GM21529 (cell line): Measurements from ENCODE around the gene CDCA3.
"Not testable (repeated sequence)": the region's sequence is repeated elsewhere in the genome, so short reads cannot be mapped to it uniquely, and the experiment has no call there.

Source experiments
- ATAC-seq: cut with Tn5 transposase; IDR thresholded peaks from one replicate; pipeline ENCODE4 v1.9.1; 2021; ENCODE audit not compliant: unreplicated experiment

CDCA3 gene

DNA sequence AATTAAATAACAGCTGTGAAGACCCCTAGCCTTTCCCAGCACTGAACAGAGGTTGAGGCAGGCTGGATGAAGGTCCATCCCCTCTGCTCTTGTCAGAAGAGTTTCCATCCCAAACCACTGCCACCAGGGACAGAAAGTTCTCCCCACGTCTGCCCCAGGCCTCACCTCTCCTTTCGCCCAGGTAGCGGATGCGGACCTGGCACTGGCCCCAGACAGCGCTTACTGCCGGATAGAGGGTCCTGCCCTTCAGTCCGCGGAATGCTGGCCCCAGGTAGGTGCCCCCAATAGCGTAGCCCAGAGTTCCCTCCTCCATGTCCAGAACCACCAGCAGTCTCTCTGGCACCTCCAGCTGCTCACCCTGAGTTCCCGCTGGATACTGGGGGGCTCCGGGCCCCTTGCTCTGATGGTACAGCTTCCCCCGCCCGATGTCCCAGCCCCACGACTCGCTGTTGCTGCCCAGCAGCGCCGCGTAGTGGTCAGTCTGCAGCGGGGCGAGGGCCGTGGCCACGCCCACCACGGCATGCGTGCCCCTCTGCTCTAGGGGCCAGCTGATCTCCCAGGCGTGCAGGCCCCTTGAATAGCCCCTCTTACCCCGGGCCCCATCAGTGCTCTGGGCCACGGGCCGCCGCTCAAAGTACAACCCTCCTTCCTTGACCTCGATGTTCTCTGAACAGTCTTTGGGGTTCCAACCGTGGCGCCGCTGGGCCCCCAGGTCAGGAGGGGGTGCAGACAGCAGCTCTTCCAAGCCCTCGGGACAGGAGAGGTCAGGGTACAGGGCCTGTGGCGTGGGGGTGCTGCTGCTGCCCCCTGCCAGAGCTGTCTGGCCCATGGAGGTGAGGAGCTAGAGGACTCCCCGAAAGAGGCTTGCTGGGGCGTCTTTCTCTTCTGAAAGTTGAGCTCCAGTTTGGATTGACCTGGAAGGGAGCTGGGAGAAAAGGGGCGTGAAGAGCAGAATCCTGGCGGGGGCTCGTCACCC is 21.3 kb upstream of the CDCA3 start:
- no peak for ATAC-seq

DNA sequence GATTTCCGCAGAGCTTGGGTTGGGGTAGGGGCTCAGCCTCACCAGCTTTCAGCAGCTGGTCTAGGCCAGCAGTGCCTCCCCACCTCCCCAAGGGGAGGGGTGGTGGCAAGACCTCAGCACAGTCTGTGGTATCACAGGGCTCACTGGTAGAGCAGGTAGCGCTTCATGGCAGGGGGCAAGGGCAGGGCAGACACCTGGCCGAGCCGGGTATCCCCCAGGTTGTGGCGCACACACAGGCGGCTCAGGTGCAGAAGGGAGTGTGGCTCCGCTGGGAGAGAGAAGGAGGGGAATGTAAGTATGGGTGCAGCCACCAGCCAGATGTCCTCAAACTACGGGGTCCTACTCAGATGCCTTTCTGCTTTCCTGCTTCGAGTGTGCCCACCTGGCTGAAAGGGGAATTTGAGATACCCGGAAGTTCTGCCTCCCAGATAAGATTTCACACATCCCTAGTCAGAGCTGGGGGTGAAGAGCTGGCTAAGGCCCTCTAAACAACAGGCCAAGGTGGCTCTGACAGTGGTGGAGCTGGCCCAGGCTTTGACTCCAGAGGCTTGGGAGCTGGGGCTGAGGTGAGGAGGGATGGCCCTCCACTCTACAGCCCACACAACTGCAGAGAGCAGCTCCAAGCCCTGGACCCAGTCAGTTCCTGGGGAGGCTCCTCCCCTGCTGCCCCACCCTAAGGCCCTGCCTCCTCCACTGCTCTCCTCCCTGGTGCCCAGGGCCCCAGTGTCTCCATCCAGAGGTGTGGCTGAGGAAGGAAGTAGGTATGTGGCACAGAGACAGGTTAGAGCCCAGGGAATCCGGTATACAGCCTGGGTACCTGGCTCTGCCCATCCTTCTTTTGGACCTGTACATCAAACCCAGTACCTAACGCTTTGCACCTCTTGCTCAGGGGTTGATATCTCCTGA is 20.2 kb upstream of the CDCA3 start:
- ATAC-seq, result no peak

DNA sequence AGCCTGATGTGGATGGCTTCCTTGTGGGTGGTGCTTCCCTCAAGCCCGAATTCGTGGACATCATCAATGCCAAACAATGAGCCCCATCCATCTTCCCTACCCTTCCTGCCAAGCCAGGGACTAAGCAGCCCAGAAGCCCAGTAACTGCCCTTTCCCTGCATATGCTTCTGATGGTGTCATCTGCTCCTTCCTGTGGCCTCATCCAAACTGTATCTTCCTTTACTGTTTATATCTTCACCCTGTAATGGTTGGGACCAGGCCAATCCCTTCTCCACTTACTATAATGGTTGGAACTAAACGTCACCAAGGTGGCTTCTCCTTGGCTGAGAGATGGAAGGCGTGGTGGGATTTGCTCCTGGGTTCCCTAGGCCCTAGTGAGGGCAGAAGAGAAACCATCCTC is 19.2 kb upstream of the CDCA3 start:
- ATAC-seq, result not testable (repeated sequence)

DNA sequence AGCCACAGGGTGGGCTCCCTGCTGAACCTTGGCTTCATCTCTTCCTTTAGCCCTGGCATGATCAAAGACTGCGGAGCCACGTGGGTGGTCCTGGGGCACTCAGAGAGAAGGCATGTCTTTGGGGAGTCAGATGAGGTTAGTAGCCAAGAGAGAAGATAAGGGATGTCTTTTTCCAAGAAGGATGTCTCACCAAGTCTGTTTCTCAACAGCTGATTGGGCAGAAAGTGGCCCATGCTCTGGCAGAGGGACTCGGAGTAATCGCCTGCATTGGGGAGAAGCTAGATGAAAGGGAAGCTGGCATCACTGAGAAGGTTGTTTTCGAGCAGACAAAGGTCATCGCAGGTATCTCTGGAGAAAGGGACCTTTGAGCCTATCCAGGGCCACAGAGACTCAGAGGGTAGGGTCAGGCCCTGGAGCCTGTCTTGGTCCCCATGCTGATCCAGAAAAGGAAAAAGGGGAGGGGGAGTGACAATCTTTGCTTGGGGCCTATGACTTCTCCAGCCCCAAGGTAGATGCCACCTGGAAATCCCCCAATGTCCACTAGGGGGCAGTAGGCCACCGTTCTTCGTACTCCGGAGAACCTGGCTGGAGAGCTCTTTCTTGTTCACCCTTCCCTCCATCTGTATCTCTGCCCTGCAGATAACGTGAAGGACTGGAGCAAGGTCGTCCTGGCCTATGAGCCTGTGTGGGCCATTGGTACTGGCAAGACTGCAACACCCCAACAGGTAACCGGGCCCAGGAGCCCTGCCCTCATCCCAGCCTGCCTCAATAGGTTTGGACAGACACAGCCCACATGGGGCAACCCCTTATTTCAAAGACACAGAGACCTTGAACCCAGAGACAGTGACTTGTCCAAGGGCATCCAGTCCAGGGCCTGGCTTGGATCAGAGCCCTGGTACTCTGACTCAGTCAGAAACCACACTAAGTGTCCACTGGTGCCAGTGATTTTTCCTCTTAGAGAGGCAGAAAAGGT is 18.2 kb upstream of the CDCA3 start:
- ATAC-seq, result no peak

DNA sequence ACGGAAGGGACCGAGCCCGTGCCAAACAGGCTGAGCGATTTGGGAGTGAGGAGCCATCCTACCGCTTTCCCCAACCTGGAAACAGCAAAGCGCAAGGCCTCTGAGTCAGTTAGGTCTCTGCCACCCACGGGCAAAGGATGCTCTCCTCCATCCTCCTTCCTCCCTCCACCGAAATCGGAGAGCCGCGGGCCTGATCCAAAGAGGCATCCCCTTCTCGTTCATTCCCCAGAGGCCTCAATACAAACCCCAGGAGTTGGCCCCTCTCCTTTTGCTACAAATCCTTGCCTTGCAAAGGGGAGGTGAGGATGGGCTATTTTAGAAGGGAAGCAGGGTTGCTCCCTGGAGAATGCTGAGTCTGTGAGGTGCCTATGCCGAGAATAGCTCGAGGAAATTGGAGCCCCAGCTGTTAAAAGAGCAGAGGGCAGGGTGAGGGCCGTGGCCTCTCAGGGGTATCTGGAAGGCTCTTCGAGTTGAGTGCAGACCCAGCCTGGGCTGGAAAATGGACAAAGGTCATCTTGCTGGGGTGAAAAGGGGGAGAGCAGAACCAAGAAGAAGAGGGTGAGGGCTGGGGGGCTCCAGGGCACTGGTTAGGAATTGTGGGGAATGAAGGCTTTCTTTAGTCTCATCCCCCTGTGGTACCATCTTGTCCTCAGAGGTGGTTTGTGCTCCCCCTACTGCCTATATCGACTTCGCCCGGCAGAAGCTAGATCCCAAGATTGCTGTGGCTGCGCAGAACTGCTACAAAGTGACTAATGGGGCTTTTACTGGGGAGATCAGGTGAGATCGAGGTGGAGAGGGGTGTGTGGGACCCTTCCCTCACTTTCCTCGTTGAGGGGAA is 17.3 kb upstream of the CDCA3 start:
- no peak for ATAC-seq

DNA sequence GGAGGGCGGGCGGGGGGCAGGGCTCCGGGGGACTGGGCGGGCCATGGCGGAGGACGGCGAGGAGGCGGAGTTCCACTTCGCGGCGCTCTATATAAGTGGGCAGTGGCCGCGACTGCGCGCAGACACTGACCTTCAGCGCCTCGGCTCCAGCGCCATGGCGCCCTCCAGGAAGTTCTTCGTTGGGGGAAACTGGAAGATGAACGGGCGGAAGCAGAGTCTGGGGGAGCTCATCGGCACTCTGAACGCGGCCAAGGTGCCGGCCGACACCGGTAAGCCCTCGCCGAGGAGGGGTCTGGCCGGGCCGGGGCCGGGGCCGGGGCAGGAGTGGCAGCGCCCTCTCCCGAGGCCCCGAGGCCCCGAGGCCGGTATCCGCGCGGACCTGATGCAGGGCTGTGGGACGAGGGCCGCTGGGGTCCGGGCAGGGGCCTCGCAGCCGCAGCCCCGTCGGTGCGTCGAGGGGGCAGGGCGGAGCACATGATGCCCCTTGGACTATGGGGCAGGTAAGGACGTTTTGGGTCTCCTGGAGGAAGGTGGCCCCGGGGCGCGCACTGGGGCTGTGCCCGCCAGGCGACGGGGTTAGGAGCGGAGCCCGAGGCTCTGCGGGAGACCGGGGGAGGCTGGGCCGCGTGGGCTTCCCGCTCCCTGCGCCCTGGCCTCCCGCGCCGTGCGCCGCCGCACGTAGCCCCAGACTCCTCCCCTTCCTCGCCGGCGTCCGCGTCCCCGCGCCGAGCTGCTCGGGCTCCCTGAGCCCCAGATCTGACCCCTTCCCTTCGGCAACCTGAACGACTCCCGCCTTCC is 16.5 kb upstream of the CDCA3 start, which contains the start of gene TPI1:
Gene TPI1 (plus strand): TSS at position 119 of the 798 bp plus-strand sequence. CDS start 36 bp downstream, at position 155.
- peak; percentile 55 for ATAC-seq

DNA sequence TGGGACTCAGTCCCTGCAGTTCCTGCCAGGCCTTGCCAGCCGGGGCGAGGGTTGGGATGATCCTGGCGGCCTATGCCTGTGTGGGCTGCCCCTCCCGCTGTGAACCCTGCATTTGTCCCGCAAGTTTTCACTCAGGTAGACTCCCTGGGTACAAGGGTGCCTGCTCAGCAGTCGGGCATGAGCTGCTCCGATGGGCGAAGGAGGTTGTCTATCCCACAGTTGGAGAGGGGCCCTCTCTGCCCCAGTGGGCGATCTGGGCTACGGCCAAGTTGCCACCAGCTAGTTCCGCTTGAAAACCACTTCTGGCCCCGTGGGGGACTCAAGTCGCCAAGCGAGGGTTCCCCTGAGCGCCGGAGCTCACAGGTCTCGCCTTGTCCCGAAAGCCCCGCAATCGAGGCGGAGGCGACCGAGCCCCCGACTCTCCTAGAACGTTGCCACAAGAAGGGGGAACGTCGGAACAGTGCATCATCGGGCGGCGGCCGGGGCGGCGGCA is 15.9 kb upstream of the CDCA3 start:
- ATAC-seq, result peak; percentile 17

DNA sequence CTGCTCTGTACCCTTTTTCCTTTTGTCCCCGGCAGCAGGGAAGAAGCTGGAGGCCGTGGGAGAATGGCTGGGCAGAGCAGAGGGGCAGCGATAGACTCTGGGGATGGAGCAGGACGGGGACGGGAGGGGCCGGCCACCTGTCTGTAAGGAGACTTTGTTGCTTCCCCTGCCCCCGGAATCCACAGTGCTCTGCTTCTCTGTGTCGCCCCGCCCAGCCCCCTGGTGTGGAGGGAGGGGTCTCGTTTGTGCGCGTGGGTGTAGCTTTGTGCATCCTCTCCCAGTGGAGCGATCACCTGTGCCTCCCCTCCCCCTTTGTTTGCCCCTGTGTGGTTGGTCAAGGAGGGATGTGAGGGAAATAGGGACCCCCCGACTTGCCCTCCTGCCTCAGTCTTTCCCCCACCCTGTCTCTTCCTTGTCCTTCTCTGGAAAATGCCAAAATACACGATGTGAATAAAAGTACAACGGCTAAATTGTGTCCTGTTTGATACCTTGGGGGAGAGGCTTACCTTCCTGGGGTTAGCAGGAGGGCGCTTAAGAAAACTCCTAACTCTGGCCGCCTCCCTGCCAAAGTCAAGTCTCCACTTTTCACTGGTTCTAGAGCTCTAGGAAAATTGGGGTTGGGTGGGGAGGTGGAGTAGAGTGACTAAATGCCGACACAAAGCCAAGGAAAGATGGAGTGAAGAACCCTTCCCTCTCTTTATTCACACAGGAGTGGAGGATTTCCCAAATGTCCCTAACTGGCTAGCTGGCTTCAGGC is 15.3 kb upstream of the CDCA3 start:
- no peak for ATAC-seq

DNA sequence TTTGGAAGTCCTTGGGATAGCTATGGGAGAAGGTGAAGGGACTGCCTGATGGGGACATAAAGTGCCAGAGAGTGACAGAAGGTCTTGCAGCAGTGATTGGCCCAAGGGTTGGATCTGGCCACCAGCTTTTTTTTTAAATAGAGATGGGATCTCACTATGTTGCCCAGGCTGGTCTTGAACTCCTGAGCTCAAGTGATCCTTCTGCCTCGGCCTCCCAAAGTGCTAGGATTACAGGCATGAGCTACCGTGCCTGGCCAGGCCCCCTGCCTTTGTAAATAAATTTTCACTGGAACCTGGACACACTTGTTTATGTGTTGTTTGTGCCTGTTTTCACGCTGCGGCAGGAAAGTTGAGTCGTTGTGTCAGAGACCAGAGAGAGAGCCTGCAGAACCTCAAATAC is 14.2 kb upstream of the CDCA3 start:
- not testable (repeated sequence) for ATAC-seq

DNA sequence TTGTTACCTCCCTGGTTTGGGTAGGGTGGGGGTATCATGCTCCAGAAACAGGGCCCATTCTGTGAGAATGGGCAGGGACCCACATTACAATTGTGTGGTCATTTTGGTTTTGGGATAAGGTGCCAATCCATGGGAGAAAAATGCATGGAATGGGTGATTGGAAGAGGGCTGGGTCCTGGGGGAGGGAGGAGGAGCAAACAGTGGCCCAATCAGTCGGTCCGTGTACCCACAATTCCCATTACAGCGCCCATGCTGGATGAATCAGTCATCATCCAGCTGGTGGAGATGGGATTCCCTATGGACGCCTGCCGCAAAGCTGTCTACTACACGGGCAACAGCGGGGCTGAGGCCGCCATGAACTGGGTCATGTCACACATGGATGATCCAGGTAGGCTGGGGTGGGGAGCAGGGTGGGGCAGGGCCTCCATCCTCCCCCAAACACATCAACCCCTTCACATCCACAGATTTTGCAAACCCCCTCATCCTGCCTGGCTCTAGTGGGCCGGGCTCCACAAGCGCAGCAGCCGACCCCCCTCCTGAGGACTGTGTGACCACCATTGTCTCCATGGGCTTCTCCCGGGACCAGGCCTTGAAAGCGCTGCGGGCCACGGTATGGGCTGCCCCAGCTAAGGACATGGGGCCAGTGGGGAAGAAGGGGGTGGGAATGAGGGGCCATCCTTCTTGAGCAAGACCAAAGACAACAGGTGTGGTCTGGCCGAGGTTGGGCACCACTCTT is 12.7 kb upstream of the CDCA3 start:
- no peak for ATAC-seq

DNA sequence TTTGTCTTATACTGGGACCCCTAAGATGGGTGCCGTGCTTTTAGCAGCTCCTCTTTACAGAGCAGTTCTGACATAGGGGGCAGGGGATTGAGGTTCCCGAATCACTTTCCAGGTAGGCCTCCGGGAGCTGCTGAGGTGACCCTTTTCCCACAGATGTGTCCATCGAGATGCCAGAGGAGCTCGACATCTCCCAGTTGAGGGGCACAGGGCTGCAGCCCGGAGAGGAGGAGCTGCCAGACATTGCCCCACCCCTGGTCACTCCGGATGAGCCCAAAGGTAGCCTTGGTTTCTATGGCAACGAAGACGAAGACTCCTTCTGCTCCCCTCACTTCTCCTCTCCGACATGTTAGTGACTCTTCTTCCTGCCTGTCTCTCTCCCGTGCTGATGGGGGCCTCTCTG is 11.9 kb upstream of the CDCA3 start:
- no peak for ATAC-seq

DNA sequence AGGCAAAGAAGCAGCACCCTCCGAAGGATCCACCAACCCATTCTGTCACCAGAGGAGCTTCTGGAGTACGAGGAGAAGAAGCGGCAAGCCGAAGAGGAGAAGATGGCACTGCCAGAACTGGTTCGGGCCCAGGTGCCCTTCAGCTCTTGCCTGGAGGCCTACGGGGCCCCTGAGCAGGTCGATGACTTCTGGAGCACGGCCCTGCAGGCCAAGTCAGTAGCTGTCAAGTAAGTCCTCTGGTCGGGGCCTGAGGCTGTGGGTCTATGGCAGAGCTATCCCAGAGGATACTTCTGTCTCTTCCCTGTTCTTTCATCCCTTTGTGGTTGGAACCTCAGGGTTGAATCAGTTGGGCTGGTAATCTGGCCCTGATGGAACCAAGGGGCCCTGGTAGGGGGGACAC is 10.3 kb upstream of the CDCA3 start:
- ATAC-seq, result no peak

DNA sequence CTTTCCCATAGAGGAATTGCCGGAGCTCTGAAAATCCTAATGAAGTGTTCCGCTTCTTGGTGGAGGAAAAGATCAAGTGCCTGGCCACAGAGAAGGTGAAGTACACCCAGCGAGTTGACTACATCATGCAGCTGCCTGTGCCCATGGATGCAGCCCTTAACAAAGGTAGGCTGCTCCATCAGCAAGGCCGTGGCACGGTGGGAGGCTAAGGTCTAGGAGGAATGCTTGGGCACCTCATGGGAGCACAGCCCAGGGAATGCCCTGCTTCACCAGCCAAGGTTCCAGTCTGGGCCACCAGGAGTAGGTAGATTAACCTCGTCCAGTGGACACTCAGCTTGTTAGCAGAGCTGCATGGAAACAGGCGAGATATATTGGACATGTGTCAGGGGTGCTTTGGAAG is 9.9 kb upstream of the CDCA3 start:
- no peak for ATAC-seq

DNA sequence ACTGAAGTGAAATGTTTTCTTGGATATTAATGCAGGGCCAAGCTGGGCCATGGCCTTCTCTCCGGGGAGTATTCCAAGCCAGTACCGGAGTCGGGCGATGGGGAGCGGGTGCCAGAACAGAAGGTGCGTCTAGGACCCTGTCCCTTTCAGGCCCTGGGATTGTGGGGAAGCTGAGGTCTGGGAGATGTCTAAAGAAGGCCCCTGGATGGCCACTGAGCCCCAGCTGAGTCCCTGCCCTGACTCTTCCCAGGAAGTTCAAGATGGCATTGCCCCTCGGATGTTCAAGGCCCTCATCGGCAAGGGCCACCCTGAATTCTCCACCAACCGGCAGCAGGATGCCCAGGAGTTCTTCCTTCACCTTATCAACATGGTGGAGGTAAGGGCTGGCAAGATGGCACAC is 9.0 kb upstream of the CDCA3 start:
- no peak for ATAC-seq

DNA sequence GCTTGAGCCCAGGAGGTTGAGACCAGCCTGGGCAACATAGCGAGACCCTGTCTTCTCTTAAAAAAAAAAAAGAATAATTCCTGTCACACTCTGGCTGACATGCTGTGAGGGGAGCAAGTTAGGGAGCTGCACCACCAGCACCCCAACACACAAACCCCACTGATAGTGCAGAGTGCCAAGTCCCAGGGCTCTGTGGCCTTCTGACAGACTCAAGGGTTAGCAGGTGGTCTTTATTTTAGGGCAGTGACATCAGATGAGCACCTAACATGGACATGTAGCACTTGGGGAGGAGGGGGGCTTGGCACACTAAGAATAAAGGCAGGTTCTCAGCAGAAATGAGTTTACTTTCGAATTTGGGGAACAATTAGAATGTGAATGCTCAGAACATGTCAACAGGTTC is 7.7 kb upstream of the CDCA3 start:
- no peak for ATAC-seq

DNA sequence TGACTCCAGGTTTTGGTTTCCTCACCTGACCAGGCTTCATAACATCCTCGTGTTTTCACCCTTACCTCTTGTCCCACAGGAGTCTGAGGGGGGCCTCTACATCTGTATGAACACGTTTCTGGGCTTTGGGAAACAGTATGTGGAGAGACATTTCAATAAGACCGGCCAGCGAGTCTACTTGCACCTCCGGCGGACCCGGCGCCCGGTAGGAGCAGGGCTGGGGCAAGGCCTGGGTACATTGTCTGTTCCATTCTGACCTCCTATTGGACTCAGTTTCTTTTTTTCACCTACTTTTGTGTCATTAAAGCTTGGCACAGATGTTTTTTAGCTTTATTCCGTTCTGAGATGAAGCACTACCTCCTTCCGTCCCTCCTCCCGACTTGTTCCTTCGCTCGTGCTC is 4.2 kb upstream of the CDCA3 start:
- no peak for ATAC-seq

DNA sequence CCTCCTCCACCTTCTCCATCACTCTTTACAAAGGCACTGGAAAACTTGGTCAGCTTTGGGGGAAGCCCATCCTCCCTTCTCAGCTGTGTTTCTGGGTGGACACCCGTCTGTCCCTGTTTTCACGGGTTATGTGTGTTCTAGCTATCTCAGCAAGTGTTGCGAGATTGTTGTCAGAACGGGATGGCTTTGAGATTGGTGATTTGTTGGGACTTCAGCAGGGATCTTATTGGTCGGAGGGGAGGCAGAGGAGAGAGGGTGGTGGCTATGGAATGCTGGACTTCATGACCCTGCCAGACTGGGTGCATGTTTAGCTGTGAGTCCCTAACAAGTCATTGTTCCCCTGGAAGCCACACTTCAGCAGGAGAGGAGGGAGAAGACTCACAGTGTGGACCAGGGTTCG is 3.0 kb upstream of the CDCA3 start:
- ATAC-seq, result no peak
